H1 (cell line): Measurements from ENCODE around the gene COL28A1. TPM values are rescaled to one million over a fixed set of nuclear protein-coding genes. Genes with fewer than 3 reads are reported as not detected.

Experiments used
- CTCF ChIA-PET: fragments of 300-600 bp; sonication (Branson Sonifier 250); formaldehyde crosslinking; loops from one replicate; lab custom pipeline; 2021; ENCODE audit not compliant: partially characterized antibody; lab: Charles Lee
- POLR2A ChIA-PET: fragments of 300-600 bp; sonication (Branson Sonifier 250); formaldehyde crosslinking; loops from one replicate; lab custom pipeline; 2021; ENCODE audit warnings: inconsistent platforms; ENCODE audit not compliant: partially characterized antibody; lab: Charles Lee
- DNase-seq, 2 experiments: peaks; one replicate each; pipeline versions ENCODE4 v3.0.0 to v3.0.0-alpha.2; 2010 to 2022; ENCODE audit warnings: low spot score in 2 of 2, low read depth in 1 of 2, mixed read lengths in 1 of 2
- FAIRE-seq: peaks from 2 replicates; lab custom pipeline; 2011; peaks lifted over from hg19 to GRCh38; lab: Jason Lieb, UNC
- H2AFZ ChIP-seq: 2 replicates; pipeline ENCODE4 v1.8.1; 2012; ENCODE audit warnings: low read length, inconsistent platforms
- H2AK5ac ChIP-seq: 2 replicates; pipeline ENCODE4 v1.6.1; 2013; ENCODE audit warnings: low read depth, low read length
- H2BK120ac ChIP-seq: replicated peaks from 2 replicates; pipeline ENCODE3; 2013; ENCODE audit warnings: low read depth, low read length, inconsistent platforms
- H2BK12ac ChIP-seq: 2 replicates; pipeline ENCODE4 v1.6.1; 2013; ENCODE audit warnings: low read depth, low read length
- H2BK15ac ChIP-seq: 2 replicates; pipeline ENCODE4 v1.6.1; 2013; ENCODE audit warnings: low read length
- H2BK20ac ChIP-seq: 2 replicates; pipeline ENCODE4 v1.6.1; 2013; ENCODE audit warnings: low read length
- H2BK5ac ChIP-seq: 2 replicates; pipeline ENCODE4 v1.6.1; 2013; ENCODE audit warnings: low read depth, low read length
- H3K14ac ChIP-seq: 2 replicates; pipeline ENCODE4 v1.6.1; 2013; ENCODE audit warnings: inconsistent platforms; ENCODE audit not compliant: insufficient read length
- H3K18ac ChIP-seq: 2 replicates; pipeline ENCODE4 v1.6.1; 2013; ENCODE audit warnings: low read length; ENCODE audit errors: extremely low read depth
- H3K23ac ChIP-seq: 2 replicates; pipeline ENCODE4 v1.6.1; 2013; ENCODE audit warnings: inconsistent platforms; ENCODE audit not compliant: insufficient read length
- H3K23me2 ChIP-seq: 2 replicates; pipeline ENCODE4 v1.6.1; 2013; ENCODE audit warnings: low read depth, low read length
- H3K27ac ChIP-seq: 2 replicates; pipeline ENCODE4 v1.6.1; 2011; ENCODE audit warnings: low read depth, low read length, inconsistent platforms
- H3K27me3 ChIP-seq, 4 experiments: replicated peaks in 1 of 4; 1 replicate in 1 of 4; 2 replicates in 3 of 4; pipeline versions ENCODE4 v1.6.1 to v1.8.1; 2011 to 2013; ENCODE audit warnings: low read length in 3 of 4, mild to moderate bottlenecking in 3 of 4, inconsistent platforms in 2 of 4, mixed read lengths in 2 of 4, moderate library complexity in 1 of 4; ENCODE audit not compliant: control insufficient read depth in 3 of 4, insufficient read depth in 3 of 4; ENCODE audit errors: extremely low read depth in 1 of 4
- H3K36me3 ChIP-seq, 4 experiments: 2 replicates each; pipeline versions ENCODE4 v1.6.1 to v1.8.1; 2011 to 2013; ENCODE audit warnings: mild to moderate bottlenecking in 4 of 4, low read length in 3 of 4, moderate library complexity in 2 of 4, control low read depth in 1 of 4, inconsistent platforms in 1 of 4; ENCODE audit not compliant: insufficient read depth in 4 of 4, control insufficient read depth in 2 of 4
- H3K4ac ChIP-seq: replicated peaks from 2 replicates; pipeline ENCODE3; 2013; ENCODE audit warnings: low read length, low read depth, mixed read lengths, inconsistent platforms; ENCODE audit not compliant: insufficient read length
- H3K4me1 ChIP-seq, 4 experiments: replicated peaks in 1 of 4; 1 replicate in 1 of 4; 2 replicates in 3 of 4; pipeline versions ENCODE4 v1.6.1 to v1.8.1; 2011 to 2013; ENCODE audit warnings: low read length in 3 of 4, inconsistent platforms in 2 of 4, mixed read lengths in 1 of 4; ENCODE audit not compliant: insufficient read depth in 4 of 4, control insufficient read depth in 3 of 4
- H3K4me2 ChIP-seq, 2 experiments: 2 replicates each; pipeline versions ENCODE4 v1.6.1 to v1.8.1; 2011 to 2013; ENCODE audit warnings: low read depth in 2 of 2, low read length in 2 of 2, control low read depth in 1 of 2, inconsistent platforms in 1 of 2, mild to moderate bottlenecking in 1 of 2; ENCODE audit not compliant: insufficient read depth in 1 of 2
- H3K4me3 ChIP-seq, 4 experiments: fragments of 200-600, 300-600 bp in 1 of 4; sonication (generic), shearing (Covaris generic), sonication (Bioruptor Twin) in 1 of 4; 2 replicates each; pipeline versions ENCODE4 v1.5.1 to v1.8.1; 2011 to 2016; ENCODE audit warnings: low read length in 4 of 4, low read depth in 3 of 4, control low read depth in 2 of 4, inconsistent platforms in 2 of 4, mild to moderate bottlenecking in 2 of 4, mixed read lengths in 1 of 4, moderate library complexity in 1 of 4; ENCODE audit not compliant: insufficient read depth in 2 of 4; ENCODE audit errors: extremely low read depth in 1 of 4
- H3K56ac ChIP-seq: replicated peaks from 2 replicates; pipeline ENCODE3; 2013; ENCODE audit warnings: low read depth, mild to moderate bottlenecking, mixed read lengths, low read length, inconsistent platforms; ENCODE audit not compliant: insufficient read length
- H3K79me1 ChIP-seq: 2 replicates; pipeline ENCODE4 v1.6.1; 2013; ENCODE audit warnings: low read depth, low read length, control low read depth
- H3K79me2 ChIP-seq, 2 experiments: 2 replicates each; pipeline versions ENCODE4 v1.6.1 to v1.8.1; 2012 to 2013; ENCODE audit warnings: low read length in 2 of 2, mild to moderate bottlenecking in 2 of 2, inconsistent platforms in 1 of 2; ENCODE audit not compliant: insufficient read depth in 2 of 2, control insufficient read depth in 1 of 2
- H3K9ac ChIP-seq, 4 experiments: replicated peaks in 1 of 4; 1 replicate in 1 of 4; 2 replicates in 3 of 4; pipeline versions ENCODE4 v1.6.1 to v1.8.1; 2011 to 2013; ENCODE audit warnings: low read depth in 3 of 4, low read length in 3 of 4, control low read depth in 2 of 4, mild to moderate bottlenecking in 2 of 4, moderate library complexity in 2 of 4, inconsistent platforms in 1 of 4; ENCODE audit errors: extremely low read depth in 1 of 4
- H3K9me3 ChIP-seq, 2 experiments: 2 replicates each; pipeline versions ENCODE4 v1.6.1 to v1.8.1; 2012 to 2013; ENCODE audit warnings: mild to moderate bottlenecking in 2 of 2, moderate library complexity in 2 of 2, control low read depth in 1 of 2, inconsistent platforms in 1 of 2, low read depth in 1 of 2, low read length in 1 of 2, mixed read lengths in 1 of 2; ENCODE audit not compliant: insufficient read depth in 2 of 2
- H4K20me1 ChIP-seq, 2 experiments: replicated peaks in 1 of 2; 2 replicates each; pipeline versions ENCODE3 to v1.8.1; 2011 to 2013; ENCODE audit warnings: inconsistent platforms in 2 of 2, low read length in 2 of 2, mild to moderate bottlenecking in 1 of 2; ENCODE audit not compliant: insufficient read depth in 2 of 2, control insufficient read depth in 1 of 2
- H4K5ac ChIP-seq: 2 replicates; pipeline ENCODE4 v1.6.1; 2013; ENCODE audit warnings: low read length, low read depth, mixed read lengths, inconsistent platforms; ENCODE audit not compliant: insufficient read length
- H4K8ac ChIP-seq: 2 replicates; pipeline ENCODE4 v1.8.0; 2013; ENCODE audit warnings: mild to moderate bottlenecking, moderate library complexity, low read length, inconsistent platforms; ENCODE audit not compliant: insufficient read depth; ENCODE audit errors: extremely low read depth
- H4K91ac ChIP-seq: replicated peaks from 2 replicates; pipeline ENCODE3; 2013; ENCODE audit warnings: low read length, mixed read lengths, inconsistent platforms; ENCODE audit not compliant: insufficient read length
- BACH1 ChIP-seq: IDR thresholded peaks from 2 replicates; pipeline ENCODE4 v1.6.1; 2012; ENCODE audit warnings: low read length, improper control_type of control experiment
- CBX5 ChIP-seq: fragments of 300-800, 300-1000 bp; sonication (generic); IDR thresholded peaks from 2 replicates; pipeline ENCODE4 v1.7.1; 2016; ENCODE audit warnings: antibody characterized with exemption, low read length, low read depth
- CHD1 ChIP-seq: IDR thresholded peaks from 2 replicates; pipeline ENCODE4 v1.6.1; 2012; ENCODE audit warnings: low read depth, low read length, improper control_type of control experiment
- JUND ChIP-seq: IDR thresholded peaks from 2 replicates; pipeline ENCODE4 v1.6.1; 2011; ENCODE audit warnings: mild to moderate bottlenecking, improper control_type of control experiment, low read length
- MAFK ChIP-seq: IDR thresholded peaks from 2 replicates; pipeline ENCODE4 v1.6.1; 2012; ENCODE audit warnings: low read depth, mild to moderate bottlenecking, improper control_type of control experiment, low read length
- RAD21 ChIP-seq, 2 experiments: IDR thresholded peaks in 1 of 2; conservative IDR thresholded peaks in 1 of 2; 2 replicates each; pipeline ENCODE4 v1.6.1; 2011; ENCODE audit warnings: low read depth in 2 of 2, low read length in 2 of 2, improper control_type of control experiment in 1 of 2, inconsistent platforms in 1 of 2, mild to moderate bottlenecking in 1 of 2, moderate library complexity in 1 of 2
- RBBP5 ChIP-seq: IDR thresholded peaks from 2 replicates; pipeline ENCODE4 v1.7.1; 2012; ENCODE audit warnings: low read depth, mild to moderate bottlenecking, inconsistent platforms, low read length, moderate library complexity, borderline replicate concordance
- SP1 ChIP-seq: IDR thresholded peaks from 2 replicates; pipeline ENCODE4 v1.6.1; 2011; ENCODE audit warnings: low read depth, low read length
- TAF7 ChIP-seq: optimal IDR thresholded peaks from 2 replicates; pipeline ENCODE3; 2011; ENCODE audit warnings: low read depth, mild to moderate bottlenecking, inconsistent platforms, low read length, moderate library complexity, borderline replicate concordance
- TBP ChIP-seq: IDR thresholded peaks from 2 replicates; pipeline ENCODE4 v1.6.1; 2011; ENCODE audit warnings: low read depth, low read length, improper control_type of control experiment
- polyA plus RNA-seq, 7 experiments: library from polyadenylated mRNA; depleted of rRNA in 3 of 7; stranded (reverse) in 5 of 7; unstranded in 2 of 7; fragments of >200 nt in 5 of 7; fragments of 200-250 nt in 2 of 7; gene quantifications; 1 replicate in 5 of 7; 2 replicates in 1 of 7; 4 replicates in 1 of 7; pipeline versions ENCODE4 v1.2.1 to v1.2.3, GENCODE V29; 2011 to 2013; ENCODE audit warnings: missing spikeins in 2 of 7, mixed read lengths in 2 of 7
- total RNA-seq: library from RNA; stranded (reverse); fragmentation: NEBNext Ultra II Directional; extraction: Animal tissue kit (Norgen Biotek cat#: 25700); gene quantifications from 2 replicates; pipeline ENCODE4 v1.2.1, GENCODE V29; 2021
- TF ChIP-seq, protein P1 (sequence below), 3 experiments: IDR thresholded peaks; 1 replicate in 2 of 3; 2 replicates in 1 of 3; pipeline versions ENCODE4 v1.5.1 to v1.6.1; 2011; ENCODE audit warnings: low read length in 3 of 3, mild to moderate bottlenecking in 3 of 3, inconsistent platforms in 2 of 3, low read depth in 1 of 3, moderate library complexity in 1 of 3; ENCODE audit not compliant: insufficient read depth in 1 of 3; ENCODE audit errors: control extremely low read depth in 1 of 3
- TF ChIP-seq, protein P2 (sequence below): IDR thresholded peaks from 2 replicates; pipeline ENCODE4 v1.6.1; 2012; ENCODE audit warnings: inconsistent platforms

COL28A1 gene
- total and polyA plus RNA-seq, 2 of the 8 experiments (the other 6 are each of a cell fraction or from before 2014, with no cell fraction given) = 0.22 to 0.38 TPM

DNA sequence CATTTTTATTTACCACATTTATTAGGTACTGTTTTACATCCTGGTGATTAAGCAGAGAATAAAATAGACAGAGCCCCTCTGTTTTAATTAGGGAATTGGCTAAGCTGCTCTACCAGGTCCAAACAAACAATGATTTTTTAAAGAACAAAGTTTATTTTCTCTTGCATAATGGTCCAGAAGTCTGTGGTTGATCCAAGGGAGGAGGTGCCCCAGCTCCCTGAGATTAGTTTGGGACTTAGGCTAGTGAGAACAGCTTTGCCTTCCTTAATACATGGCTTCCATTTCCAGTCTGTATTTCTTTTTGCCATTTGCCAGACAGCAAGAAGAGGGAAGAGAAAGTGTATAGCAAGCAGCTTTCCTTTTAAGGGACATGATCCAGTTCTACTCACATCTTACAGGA lies 28.1 kb upstream of the COL28A1 start:
- H3K36me3 ChIP-seq = no peaks in the 10 kb centered on the region
- H3K4me2 ChIP-seq = no peak overlapping the region
- FAIRE-seq (no peak), DNase-seq (no peak)
- no peaks in the 10 kb centered on the region for H3K9me3 ChIP-seq
- H3K23me2 ChIP-seq = peaks cover 2% of the 10 kb centered on the region; the same call in 1 of the 2 replicates
- ChIA-PET POLR2A (interaction anchor here (0.6 kb wide), 1 partner anchor 14 kb away, joined by 3 read pairs; no protein-coding TSS in a partner anchor), CTCF (interaction anchor here (1.2 kb wide), 1 partner anchor 9 kb away, joined by 4 read pairs; no protein-coding TSS in a partner anchor)
- no peak overlapping the region for H3K4me3 ChIP-seq
- H3K79me2 ChIP-seq = peaks cover 5 to 16% of the 10 kb centered on the region in 2 experiments; a peak in 3 of 4 replicates
- no peaks in the 10 kb centered on the region for H3K79me1 ChIP-seq
- H4K8ac ChIP-seq = no peak overlapping the region
- no peak overlapping the region for H3K14ac ChIP-seq
- no peak overlapping the region for H2AFZ ChIP-seq
- H2BK12ac ChIP-seq = no peak overlapping the region
- H3K9ac ChIP-seq = no peak overlapping the region
- H4K5ac ChIP-seq = no peak overlapping the region
- H3K27ac ChIP-seq = no peak overlapping the region
- H4K20me1 ChIP-seq = no peaks in the 10 kb centered on the region
- peaks cover 5 to 11% (median 6%) of the 10 kb centered on the region in 4 experiments; a peak in 6 of 7 replicates for H3K4me1 ChIP-seq
- no peak overlapping the region for H2BK5ac ChIP-seq
- H4K91ac ChIP-seq = no peak overlapping the region
- no peak overlapping the region for H2BK120ac ChIP-seq
- H2BK15ac ChIP-seq = no peak overlapping the region
- H3K27me3 ChIP-seq = no peaks in the 10 kb centered on the region
- no peak overlapping the region for H3K18ac ChIP-seq
- no peak overlapping the region for H3K4ac ChIP-seq
- H2BK20ac ChIP-seq = no peak overlapping the region
- no peak overlapping the region for H3K23ac ChIP-seq
- no peak overlapping the region for H2AK5ac ChIP-seq
- H3K56ac ChIP-seq = no peak overlapping the region
- TF ChIP-seq CHD1 (no peak), SP1 (no peak), JUND (no peak), BACH1 (no peak), RBBP5 (no peak), TBP (no peak), RAD21 (IDR thresholded peaks at IDR 0.05 in 1 of 2, conservative IDR thresholded peaks at IDR 0.05 in 1 of 2; ENCODE audit: low read depth in 2 of 2, low read length in 2 of 2) (no peak), CBX5 (no peak), MAFK (no peak), TAF7 (no peak)
- TF ChIP-seq, protein P1, sequence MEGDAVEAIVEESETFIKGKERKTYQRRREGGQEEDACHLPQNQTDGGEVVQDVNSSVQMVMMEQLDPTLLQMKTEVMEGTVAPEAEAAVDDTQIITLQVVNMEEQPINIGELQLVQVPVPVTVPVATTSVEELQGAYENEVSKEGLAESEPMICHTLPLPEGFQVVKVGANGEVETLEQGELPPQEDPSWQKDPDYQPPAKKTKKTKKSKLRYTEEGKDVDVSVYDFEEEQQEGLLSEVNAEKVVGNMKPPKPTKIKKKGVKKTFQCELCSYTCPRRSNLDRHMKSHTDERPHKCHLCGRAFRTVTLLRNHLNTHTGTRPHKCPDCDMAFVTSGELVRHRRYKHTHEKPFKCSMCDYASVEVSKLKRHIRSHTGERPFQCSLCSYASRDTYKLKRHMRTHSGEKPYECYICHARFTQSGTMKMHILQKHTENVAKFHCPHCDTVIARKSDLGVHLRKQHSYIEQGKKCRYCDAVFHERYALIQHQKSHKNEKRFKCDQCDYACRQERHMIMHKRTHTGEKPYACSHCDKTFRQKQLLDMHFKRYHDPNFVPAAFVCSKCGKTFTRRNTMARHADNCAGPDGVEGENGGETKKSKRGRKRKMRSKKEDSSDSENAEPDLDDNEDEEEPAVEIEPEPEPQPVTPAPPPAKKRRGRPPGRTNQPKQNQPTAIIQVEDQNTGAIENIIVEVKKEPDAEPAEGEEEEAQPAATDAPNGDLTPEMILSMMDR (IDR thresholded peaks at IDR 0.05; ENCODE audit: control extremely low read depth in 1 of 3, insufficient read depth in 1 of 3, low read depth in 1 of 3, low read length in 3 of 3) = no peak
- TF ChIP-seq, protein P2, sequence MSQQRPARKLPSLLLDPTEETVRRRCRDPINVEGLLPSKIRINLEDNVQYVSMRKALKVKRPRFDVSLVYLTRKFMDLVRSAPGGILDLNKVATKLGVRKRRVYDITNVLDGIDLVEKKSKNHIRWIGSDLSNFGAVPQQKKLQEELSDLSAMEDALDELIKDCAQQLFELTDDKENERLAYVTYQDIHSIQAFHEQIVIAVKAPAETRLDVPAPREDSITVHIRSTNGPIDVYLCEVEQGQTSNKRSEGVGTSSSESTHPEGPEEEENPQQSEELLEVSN = no peak
